Activated gamma-delta T cell (primary cell): ENCODE results near the gene SLAMF8.

Experiments used
- DNase-seq: peaks from one replicate; lab custom pipeline; 2025; lab: John Stamatoyannopoulos, UW

The SLAMF8 gene

DNA sequence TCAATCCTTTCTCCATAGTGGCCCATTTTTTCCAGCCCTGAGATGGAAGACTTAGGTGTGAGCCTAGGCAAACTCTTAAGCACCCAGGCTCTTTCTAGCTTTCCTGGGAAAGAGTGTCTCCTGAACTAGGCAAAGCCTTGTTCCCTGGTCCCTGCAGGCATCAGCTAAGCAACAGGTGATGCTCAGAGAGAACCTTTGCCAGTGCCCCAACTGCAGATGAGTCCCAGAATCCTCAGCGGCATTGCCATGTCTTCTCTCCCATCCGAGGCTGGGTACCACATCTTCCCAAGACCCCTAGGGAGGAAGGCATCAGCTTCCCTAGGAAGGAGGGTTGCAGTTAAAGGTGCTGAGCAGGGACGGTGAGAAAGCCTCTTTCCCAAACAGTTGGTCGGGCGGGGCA, 44.0 kb downstream of the SLAMF8 start:
- DNase-seq, result no peak

DNA sequence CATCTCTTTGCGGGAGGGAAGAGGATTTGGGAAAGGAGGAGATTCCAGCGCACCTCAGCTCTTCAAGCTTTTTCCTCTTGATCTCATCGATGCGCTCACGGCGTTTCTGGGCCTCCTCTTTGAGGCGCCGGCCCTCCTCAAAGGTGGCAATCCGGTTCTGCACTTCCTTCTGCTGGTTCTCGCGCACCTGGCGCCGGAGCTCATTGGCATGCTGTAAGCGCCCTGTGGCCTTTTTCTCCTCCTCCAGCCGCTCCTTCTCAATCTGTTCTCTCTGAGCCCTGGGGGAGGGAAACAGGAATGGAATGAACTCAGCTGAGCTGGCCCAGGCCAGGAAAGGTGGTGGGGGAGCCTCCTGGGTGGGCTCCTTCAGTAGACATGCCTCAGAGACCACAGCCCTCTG, 46.2 kb downstream of the SLAMF8 start:
- no peak for DNase-seq

DNA sequence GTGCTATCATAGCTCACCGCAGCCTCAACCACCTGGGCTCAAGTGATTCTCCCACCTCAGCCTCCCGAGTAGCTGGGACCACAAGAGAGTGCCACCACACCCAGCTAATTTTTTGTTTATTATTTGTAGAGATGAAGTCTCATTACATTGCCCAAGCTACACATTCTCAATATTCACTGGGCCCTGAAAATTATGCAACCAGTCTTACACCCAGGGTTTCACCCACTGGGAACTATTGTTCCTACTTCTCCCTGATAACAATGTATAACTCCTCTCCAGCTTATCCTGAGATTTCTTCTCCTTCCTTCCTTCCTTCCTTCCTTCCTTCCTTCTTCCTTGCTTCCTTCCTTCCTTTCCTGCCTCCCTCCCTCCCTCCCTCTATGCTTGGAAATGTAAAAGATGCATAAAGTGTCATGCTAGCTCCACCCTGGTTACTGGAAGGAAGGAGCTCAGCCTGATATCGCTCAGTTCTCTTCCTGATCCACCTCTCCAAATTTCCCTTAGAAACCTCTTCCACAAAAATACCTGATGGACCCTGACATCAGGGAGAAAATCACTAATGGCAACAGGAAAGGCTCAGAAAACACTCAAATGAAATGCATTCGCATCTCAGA, 47.0 kb downstream of the SLAMF8 start:
- DNase-seq, result no peak

DNA sequence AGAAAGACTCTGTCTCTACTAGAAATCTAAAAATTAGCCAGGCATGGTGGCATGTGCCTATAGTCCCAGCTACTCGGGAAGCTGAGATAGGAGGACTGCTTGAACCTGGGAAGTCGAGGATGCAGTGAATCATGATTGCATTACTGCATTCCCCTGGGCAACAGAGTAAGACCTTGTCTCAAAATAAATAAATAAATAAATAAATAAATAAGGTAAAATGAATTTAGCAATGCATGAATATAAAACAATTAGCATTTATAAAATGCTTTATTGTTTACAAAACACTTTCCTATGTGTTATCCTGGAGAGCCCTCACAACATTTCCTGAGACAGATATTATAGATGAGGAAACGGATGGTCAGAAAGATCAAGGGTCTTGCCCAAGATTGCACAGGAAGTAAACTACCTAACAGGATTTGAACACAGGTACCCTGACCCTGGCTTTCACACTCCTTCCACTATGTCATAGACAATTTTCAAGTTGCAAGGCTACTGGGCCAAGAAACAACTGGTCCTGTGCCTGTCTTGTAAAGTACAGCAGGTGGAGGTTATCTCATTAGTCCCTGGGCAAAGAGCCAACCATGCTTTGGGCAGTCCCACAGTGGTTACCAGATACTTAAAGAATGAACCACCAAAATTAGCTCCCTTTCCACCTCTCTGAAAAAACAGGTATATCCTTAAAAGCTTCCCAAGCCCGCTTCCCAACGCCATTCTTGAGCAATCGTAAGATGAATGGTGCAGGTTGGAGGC, 51.2 kb downstream of the SLAMF8 start:
- no peak for DNase-seq

DNA sequence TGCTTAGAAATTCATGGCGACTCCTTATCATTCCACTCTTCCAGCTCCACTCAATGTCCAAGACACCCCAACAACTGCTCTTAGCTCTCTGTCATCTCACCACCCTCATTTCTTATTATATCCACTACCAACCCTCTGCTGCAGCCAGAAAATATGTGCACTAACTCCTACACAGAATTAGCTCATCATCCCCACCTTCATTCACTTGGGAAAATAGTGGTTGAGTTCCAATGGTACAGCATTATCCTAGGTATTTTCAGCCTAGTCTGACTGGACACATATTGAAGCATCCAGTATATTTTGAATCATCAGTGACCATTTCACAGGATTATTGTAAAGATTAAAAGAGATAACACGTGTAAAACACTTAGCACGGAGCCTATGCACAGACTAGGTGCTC, 52.5 kb downstream of the SLAMF8 start:
- DNase-seq, result no peak

DNA sequence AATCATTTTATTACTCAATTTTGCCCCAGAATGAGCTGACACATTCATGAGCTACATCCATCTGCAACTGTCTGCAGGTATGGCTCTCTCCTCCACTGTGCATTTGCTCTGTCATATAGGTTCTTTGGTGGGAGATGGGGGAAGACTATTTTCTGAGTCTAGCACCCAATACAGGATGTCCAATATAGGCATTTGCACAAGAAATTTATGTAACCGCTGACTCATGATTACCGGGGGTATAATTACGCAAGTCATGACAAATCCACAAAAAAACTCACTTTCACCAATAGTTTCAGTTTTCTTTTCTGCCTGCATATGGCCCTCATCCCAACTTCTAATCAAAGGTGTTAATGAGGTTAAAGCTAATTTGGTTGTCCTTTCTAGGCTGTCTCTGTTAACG, 53.3 kb downstream of the SLAMF8 start:
- no peak for DNase-seq

DNA sequence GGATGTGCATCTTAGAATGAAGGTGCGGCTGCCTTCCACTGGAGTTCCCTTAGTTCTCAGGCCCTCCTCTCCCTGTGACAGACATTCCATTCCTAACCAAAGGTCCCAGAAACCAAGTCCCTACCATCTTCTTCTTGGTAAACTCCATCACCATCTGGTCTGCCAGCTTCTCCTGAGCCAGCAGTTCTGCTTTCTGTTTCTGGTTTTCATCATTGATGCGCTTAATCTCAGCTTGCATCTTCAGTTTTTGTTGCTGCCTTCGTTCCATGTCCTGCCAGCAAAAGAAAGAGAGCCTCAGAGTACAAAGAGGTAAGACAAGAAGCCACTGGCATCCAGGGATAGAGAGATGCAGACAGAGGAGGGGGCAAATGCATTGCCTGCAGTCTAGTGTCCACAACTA, 53.8 kb downstream of the SLAMF8 start:
- DNase-seq, result no peak

DNA sequence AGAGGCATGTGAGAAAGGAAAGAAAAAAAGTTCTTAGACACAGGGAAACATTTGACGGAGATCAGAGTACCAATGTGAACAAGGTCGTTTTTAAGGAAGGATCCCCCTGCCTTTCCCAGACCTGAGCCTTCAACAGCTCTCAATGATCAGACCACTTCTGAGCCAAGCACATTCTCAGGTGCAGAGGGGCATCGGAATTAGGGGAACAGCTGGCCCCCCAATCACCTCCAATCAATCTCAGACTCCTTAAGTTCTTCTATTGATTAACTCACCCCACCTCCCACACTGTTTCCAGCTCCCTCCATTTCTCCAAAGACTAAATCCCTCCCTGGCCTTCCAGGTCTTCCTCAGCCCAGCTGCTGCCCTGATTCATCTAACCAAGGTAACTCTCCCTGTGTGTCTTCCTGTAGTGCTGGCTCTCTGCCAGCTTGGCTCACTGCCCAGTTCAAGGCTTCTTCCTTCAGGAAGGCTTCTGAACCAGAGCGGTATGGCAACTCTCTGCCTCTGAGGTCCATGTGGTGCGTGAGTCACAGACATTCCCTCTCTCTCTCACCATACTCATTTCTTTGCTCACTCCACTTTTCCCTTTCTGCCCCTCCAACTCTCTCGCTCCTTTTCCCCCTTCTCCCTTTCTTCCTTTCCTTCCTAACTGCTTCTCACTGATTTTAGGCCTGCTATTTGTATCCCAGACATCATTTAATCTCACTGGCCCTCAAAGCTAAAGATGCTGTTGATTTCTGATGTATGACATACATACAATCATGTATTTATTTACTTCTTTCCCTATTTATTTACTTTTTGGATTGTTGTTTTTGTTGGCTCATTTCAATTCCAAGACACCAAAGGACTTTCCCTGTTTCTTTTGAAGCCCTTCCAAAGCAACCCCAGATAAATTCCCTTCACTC, 55.2 kb downstream of the SLAMF8 start:
- no peak for DNase-seq

DNA sequence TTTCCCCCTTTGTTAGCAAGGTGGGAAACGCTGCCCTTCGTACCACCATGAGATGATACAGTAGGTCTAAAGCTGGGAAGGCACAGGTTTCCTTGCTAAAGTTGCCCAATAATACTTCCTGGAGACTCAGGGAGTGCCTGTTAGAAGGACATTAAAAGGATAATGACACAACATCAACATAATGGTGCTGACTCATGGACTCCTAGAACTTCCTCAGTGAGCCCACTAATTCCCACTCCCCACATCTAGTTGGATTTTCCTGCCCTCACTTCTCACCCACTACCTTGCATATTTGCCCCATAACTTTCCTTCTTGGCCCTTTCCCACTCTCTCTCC, 55.8 kb downstream of the SLAMF8 start:
- no peak for DNase-seq

DNA sequence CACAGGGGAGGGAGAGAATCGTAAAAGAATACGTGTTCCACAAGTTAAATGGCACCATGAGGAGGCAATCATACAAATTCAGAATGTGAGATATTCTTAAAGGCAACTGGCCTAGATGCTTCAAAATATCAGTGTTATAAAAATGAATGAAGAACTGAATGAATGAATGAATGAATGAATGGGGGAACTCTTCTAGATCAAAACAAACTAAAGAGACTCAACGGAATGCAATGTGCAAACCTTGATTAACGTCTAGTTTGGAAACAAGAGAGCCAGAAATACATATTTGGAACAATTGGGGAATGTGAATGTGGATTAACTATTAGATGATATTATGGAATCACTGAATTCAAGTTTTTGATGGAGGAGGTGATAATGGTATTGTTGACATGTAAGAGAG, 56.5 kb downstream of the SLAMF8 start:
- DNase-seq, result no peak

DNA sequence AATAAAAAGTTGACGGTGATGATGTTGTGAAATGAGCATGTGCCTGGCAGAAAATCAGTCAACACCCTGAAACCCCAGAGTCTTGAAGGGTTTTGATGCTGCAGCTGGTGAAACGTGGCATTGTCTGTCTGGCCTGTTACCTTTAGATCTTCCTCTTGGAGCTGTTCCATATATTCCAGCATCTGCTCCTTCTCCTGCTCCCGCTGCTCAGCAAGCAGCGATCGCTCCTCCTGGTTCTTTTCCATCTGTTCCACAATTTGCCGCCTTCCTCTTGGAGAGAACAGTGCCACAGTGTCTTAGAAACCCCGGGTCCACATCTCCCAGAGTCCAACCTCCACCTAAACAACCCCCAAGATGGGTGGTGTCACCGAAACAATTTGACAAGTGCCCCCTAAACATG, 57.6 kb downstream of the SLAMF8 start:
- no peak for DNase-seq
